CD4-positive, alpha-beta T cell treated with Interleukin-6 at 100 ng/mL for 8 hours (primary cell): ENCODE measurements around the gene CTBP1.

Experiments
- DNase-seq: peaks from one replicate; pipeline ENCODE4 v3.0.0-alpha.2; 2020; ENCODE audit warnings: mixed read lengths, low spot score

Gene CTBP1

GRCh38 chr4:1196421-1197183, 52.3 kb downstream of the CTBP1 start:
- DNase-seq, result no peak

GRCh38 chr4:1195891-1196401, 53.0 kb downstream of the CTBP1 start:
- DNase-seq, result no peak

- no peak for DNase-seq
Measured at GRCh38 chr4:1195109-1195671, 53.7 kb downstream of the CTBP1 start.

GRCh38 chr4:1194010-1194900, 54.7 kb downstream of the CTBP1 start:
- no peak for DNase-seq

GRCh38 chr4:1193206-1194009, 55.5 kb downstream of the CTBP1 start:
- DNase-seq, result no peak

GRCh38 chr4:1192493-1193205, 56.3 kb downstream of the CTBP1 start:
- no peak for DNase-seq

- DNase-seq, result no peak
Measured at GRCh38 chr4:1192091-1192492, 56.8 kb downstream of the CTBP1 start.

- DNase-seq, result no peak
Measured at GRCh38 chr4:1191621-1192020, 57.3 kb downstream of the CTBP1 start.

GRCh38 chr4:1187182-1187581, 61.7 kb downstream of the CTBP1 start:
- DNase-seq, result peak; percentile 39

GRCh38 chr4:1183985-1184773, 64.8 kb downstream of the CTBP1 start:
- DNase-seq, result no peak

GRCh38 chr4:1182313-1182712, 66.6 kb downstream of the CTBP1 start:
- DNase-seq, result no peak

GRCh38 chr4:1180663-1181062, 68.3 kb downstream of the CTBP1 start:
- no peak for DNase-seq

- DNase-seq, result no peak
Measured at GRCh38 chr4:1179976-1180375, 69.0 kb downstream of the CTBP1 start.

GRCh38 chr4:1179089-1179441, 69.9 kb downstream of the CTBP1 start:
- no peak for DNase-seq

GRCh38 chr4:1178300-1179088, 70.4 kb downstream of the CTBP1 start:
- DNase-seq, result no peak

GRCh38 chr4:1177274-1178141, 71.4 kb downstream of the CTBP1 start:
- DNase-seq, result no peak

GRCh38 chr4:1176398-1177273, 72.3 kb downstream of the CTBP1 start:
- DNase-seq, result no peak
